Spleen (tissue), 11 donors: ENCODE data around the gene CORO6. TPM values are rescaled to one million over a fixed set of nuclear protein-coding genes. Genes with fewer than 3 reads are reported as not detected.
"Not testable (repeated sequence)": the region's sequence is repeated elsewhere in the genome, so short reads cannot be mapped to it uniquely, and the experiment has no call there.

Experiments used
- DNase-seq: peaks from one replicate; pipeline ENCODE4 v3.0.0-alpha.2; 2020
- H3K27ac ChIP-seq, 8 donors: fragments of 200-600 bp; sonication (generic) in 7 of 8; 1 replicate in 4 of 8; 2 replicates in 4 of 8; pipeline versions ENCODE4 v1.5.0 to v1.8.0; 2016 to 2021; ENCODE audit warnings: inconsistent platforms in 4 of 8, mild to moderate bottlenecking in 4 of 8, moderate library complexity in 1 of 8
- H3K27me3 ChIP-seq, 7 donors: fragments of 200-600 bp; sonication (generic) in 6 of 7; replicated peaks in 1 of 7; 1 replicate in 4 of 7; 2 replicates in 3 of 7; pipeline versions ENCODE4 v1.5.0 to v1.8.0; 2016 to 2021; ENCODE audit warnings: inconsistent platforms in 3 of 7, mild to moderate bottlenecking in 1 of 7
- H3K36me3 ChIP-seq, 6 donors: fragments of 200-600 bp; sonication (generic) in 5 of 6; 1 replicate in 4 of 6; 2 replicates in 2 of 6; pipeline versions ENCODE4 v1.5.0 to v1.8.0; 2016 to 2021; ENCODE audit warnings: inconsistent platforms in 2 of 6
- H3K4me1 ChIP-seq, 6 donors: fragments of 200-600 bp; sonication (generic) in 5 of 6; 1 replicate in 3 of 6; 2 replicates in 3 of 6; pipeline versions ENCODE4 v1.5.0 to v1.8.0; 2016 to 2021; ENCODE audit warnings: inconsistent platforms in 3 of 6
- H3K4me3 ChIP-seq, 8 donors: fragments of 200-600 bp; sonication (generic) in 7 of 8; 1 replicate in 4 of 8; 2 replicates in 4 of 8; pipeline versions ENCODE4 v1.5.0 to v1.8.0; 2016 to 2021; ENCODE audit warnings: inconsistent platforms in 4 of 8, mild to moderate bottlenecking in 4 of 8, moderate library complexity in 2 of 8
- H3K9me3 ChIP-seq, 8 donors: fragments of 200-600 bp; sonication (generic) in 7 of 8; 1 replicate in 4 of 8; 2 replicates in 4 of 8; pipeline versions ENCODE4 v1.5.0 to v1.8.0; 2016 to 2021; ENCODE audit warnings: inconsistent platforms in 4 of 8
- POLR2A ChIP-seq, 3 donors: fragments of 450-650 bp; IDR thresholded peaks; one replicate each; pipeline ENCODE4 v1.5.1; 2017; ENCODE audit warnings: antibody characterized with exemption in 3 of 3, mild to moderate bottlenecking in 1 of 3
- POLR2AphosphoS5 ChIP-seq, 3 donors: sonication (generic); formaldehyde crosslinking; IDR thresholded peaks; one replicate each; pipeline ENCODE4 v1.5.1; 2017; ENCODE audit warnings: antibody characterized with exemption in 3 of 3
- WGBS, 5 donors: extraction: QIAGEN DNeasy Blood & Tissue Kit in 3 of 5; methylation state at CpG; one replicate each; pipeline versions ENCODE4 v1.1.5 to v1.1.7; 2013 to 2018; 5-methylcytosine and 5-hydroxymethylcytosine counted together
- intact Hi-C: fragments of 100-400 bp; cut with DNase I; formaldehyde crosslinking; loops from one replicate; pipeline ENCODE4 v1.15.0; 2023; ENCODE audit warnings: low total_unique reads
- polyA plus RNA-seq, 3 donors: library from polyadenylated mRNA; stranded (reverse); fragments of 200-250 nt; gene quantifications; one replicate each; pipeline ENCODE4 v1.2.1, GENCODE V29; 2013
- total RNA-seq, 7 donors: library from RNA; depleted of rRNA in 3 of 7; stranded (reverse); fragments of >200 nt in 3 of 7; fragmentation: NEBNext Ultra II Directional in 4 of 7; extraction: Animal tissue kit (Norgen Biotek cat#: 25700) in 4 of 7; gene quantifications; one replicate each; pipeline versions ENCODE4 v1.1.0 to v1.2.1, GENCODE V29; 2016 to 2021
- TF ChIP-seq, protein P1 (sequence below), 11 experiments: fragments of 200-600 bp in 7 of 11; fragments of 450-650 bp in 4 of 11; sonication (generic) in 4 of 11; IDR thresholded peaks in 8 of 11; conservative IDR thresholded peaks in 3 of 11; 1 replicate in 7 of 11; 2 replicates in 4 of 11; pipeline versions ENCODE4 v1.4.0 to v1.8.0; 2016 to 2021; ENCODE audit warnings: antibody characterized with exemption in 11 of 11, inconsistent platforms in 4 of 11, mild to moderate bottlenecking in 1 of 11
- donor health status: healthy with polysubstance abuse.
- donor health status: DM: no; HTN: no; CAD: no; lungs with moderate emphysema.
- donor health status: DM: no; HTN: no; CAD: no.
- donor health status: Bipolar disorder and iron deficiency.
- donor health status: healthy.
- donor health status: DM: no; HTN: no; CAD: no.
- donor health status: DM: yes; HTN: yes; CAD: no.

CORO6 gene
- total and polyA plus RNA-seq, 10 donors = 0.81 to 5.1 (median 3.5) TPM

DNA sequence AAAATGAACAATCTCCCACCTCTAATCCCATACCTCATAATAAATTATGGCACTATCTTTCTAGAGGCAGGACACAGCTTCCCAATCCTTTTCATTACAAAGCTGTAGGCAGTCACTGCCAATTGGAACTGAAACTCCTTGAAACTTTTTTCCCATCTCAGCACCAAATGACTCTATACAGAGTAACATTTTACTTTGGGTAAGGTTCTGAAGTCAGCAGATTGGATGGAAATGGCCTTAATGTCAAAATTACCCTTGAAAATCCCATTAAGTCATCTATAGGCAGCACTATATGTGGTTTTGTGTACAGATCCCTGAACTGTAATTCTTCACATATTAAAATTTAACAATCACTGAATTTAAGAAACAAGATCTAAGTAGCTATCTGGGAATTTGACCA lies 30.3 kb upstream of the CORO6 start:
- Histone ChIP-seq H3K4me1 (no peaks in the 10 kb centered on the region), H3K27me3 (no peaks in the 10 kb centered on the region), H3K9me3 (no peaks in the 10 kb centered on the region), H3K36me3 (peaks cover 0 to 100% (median 61%) of the 10 kb centered on the region in 6 donors), H3K27ac (no peak overlapping the region), H3K4me3 (no peak overlapping the region)
- TF ChIP-seq POLR2A (IDR thresholded peaks at IDR 0.05) (no peak), POLR2AphosphoS5 (IDR thresholded peaks at IDR 0.05) (no peak)
- TF ChIP-seq, protein P1, sequence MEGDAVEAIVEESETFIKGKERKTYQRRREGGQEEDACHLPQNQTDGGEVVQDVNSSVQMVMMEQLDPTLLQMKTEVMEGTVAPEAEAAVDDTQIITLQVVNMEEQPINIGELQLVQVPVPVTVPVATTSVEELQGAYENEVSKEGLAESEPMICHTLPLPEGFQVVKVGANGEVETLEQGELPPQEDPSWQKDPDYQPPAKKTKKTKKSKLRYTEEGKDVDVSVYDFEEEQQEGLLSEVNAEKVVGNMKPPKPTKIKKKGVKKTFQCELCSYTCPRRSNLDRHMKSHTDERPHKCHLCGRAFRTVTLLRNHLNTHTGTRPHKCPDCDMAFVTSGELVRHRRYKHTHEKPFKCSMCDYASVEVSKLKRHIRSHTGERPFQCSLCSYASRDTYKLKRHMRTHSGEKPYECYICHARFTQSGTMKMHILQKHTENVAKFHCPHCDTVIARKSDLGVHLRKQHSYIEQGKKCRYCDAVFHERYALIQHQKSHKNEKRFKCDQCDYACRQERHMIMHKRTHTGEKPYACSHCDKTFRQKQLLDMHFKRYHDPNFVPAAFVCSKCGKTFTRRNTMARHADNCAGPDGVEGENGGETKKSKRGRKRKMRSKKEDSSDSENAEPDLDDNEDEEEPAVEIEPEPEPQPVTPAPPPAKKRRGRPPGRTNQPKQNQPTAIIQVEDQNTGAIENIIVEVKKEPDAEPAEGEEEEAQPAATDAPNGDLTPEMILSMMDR (IDR thresholded peaks at IDR 0.05 in 8 of 11, conservative IDR thresholded peaks at IDR 0.05 in 3 of 11) = no peak
- no peak for DNase-seq
- intact Hi-C loops = no loop called here

DNA sequence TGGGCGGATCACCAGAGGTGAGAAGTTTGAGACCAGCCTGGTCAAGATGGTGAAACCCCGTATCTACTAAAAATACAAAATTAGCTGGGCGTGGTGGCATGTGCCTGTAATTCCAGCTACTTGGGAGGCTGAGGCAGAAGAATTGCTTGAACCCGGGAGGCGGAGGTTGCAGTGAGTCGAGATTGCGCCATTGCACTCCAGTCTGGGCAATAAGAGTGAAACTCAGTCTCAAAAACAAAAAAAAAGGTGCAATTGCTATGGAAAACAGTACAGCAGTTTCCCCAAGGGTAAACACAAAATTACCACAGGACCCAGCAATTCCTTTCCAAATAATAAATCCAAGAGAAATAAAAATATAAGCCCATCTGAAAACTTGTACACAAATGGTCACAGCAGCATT lies 29.2 kb upstream of the CORO6 start:
- intact Hi-C loops, H3K27me3 ChIP-seq, DNase-seq, H3K9me3 ChIP-seq, H3K27ac ChIP-seq, H3K4me1 ChIP-seq, H3K4me3 ChIP-seq: not testable (repeated sequence)
- TF ChIP-seq POLR2AphosphoS5 (IDR thresholded peaks at IDR 0.05) = peak in 1 of 3 donors; percentile 10
- H3K36me3 ChIP-seq = peaks cover 0 to 100% (median 68%) of the 10 kb centered on the region in 6 donors
- WGBS, 5 donors = 95 to 99% (median 97%) methylated on average over 7 of the region's 7 CpGs

DNA sequence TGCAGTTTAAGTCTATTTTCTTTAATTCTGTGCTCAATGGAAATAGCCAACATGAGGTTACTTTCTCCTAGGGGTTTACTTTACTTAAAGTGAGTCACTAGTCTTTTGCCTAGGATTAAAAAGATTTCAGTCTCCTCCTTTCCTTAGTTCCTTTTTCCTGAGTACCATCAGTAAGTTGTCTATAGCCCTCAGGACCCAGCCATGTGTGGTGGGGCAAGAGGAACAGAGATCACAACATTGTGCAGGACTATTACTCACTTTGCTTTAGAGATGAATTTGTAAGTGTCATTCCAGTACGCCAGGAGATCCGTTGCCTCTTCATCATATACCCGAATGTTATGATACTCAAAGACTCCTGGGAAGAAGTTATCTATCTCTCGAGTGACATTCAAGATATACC lies 27.7 kb upstream of the CORO6 start:
- 82 to 91% (median 89%) methylated on average over 4 of the region's 4 CpGs for WGBS, 5 donors
- intact Hi-C loops = no loop called here
- Histone ChIP-seq H3K4me3 (no peak overlapping the region), H3K36me3 (peaks cover 0 to 100% (median 68%) of the 10 kb centered on the region in 6 donors), H3K4me1 (peaks cover 0 to 10% (median 0%) of the 10 kb centered on the region in 6 donors), H3K9me3 (no peaks in the 10 kb centered on the region), H3K27ac (no peak overlapping the region), H3K27me3 (no peaks in the 10 kb centered on the region)
- TF ChIP-seq POLR2A (IDR thresholded peaks at IDR 0.05) (no peak), POLR2AphosphoS5 (IDR thresholded peaks at IDR 0.05) (peak in 1 of 3 donors; percentile 37)
- TF ChIP-seq, protein P1 (IDR thresholded peaks at IDR 0.05 in 8 of 11, conservative IDR thresholded peaks at IDR 0.05 in 3 of 11) = no peak
- DNase-seq = no peak

DNA sequence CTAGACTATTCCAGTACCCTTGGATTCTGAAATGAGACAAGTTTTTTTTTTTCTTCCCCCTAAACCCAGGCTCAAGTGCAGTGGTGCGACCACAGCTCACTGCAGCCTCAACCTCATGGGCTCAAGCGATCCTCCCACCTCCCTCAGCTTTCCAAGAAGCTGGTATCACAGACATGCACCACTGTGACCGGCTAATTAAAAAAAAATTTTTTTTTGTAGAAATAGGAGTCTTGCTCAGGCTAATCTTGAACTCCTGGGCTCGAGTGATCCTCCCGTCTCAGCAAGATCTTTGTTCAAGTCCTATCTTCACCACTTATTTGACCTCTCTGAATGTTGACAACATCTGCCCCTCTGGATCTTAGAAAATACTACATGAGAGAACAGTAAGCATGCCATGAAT lies 26.6 kb upstream of the CORO6 start:
- WGBS, 5 donors = 96 to 98% (median 96%) methylated on average over 5 of the region's 5 CpGs
- Histone ChIP-seq H3K36me3 (peaks cover 0 to 100% (median 64%) of the 10 kb centered on the region in 6 donors), H3K27me3 (no peaks in the 10 kb centered on the region), H3K27ac (no peak overlapping the region), H3K9me3 (no peaks in the 10 kb centered on the region), H3K4me1 (peaks cover 0 to 19% (median 2%) of the 10 kb centered on the region in 6 donors), H3K4me3 (no peak overlapping the region)
- TF ChIP-seq POLR2A (IDR thresholded peaks at IDR 0.05) = no peak
- TF ChIP-seq, protein P1 (IDR thresholded peaks at IDR 0.05 in 8 of 11, conservative IDR thresholded peaks at IDR 0.05 in 3 of 11) = no peak
- no peak for TF ChIP-seq POLR2AphosphoS5 (IDR thresholded peaks at IDR 0.05)
- no peak for DNase-seq
- intact Hi-C loops = no loop called here

- no peak for DNase-seq
- no peak for TF ChIP-seq POLR2A (IDR thresholded peaks at IDR 0.05)
- 95 to 97% (median 96%) methylated on average over 5 of the region's 5 CpGs for WGBS, 5 donors
- H3K27me3 ChIP-seq = no peaks in the 10 kb centered on the region
- peaks cover 0 to 100% (median 61%) of the 10 kb centered on the region in 6 donors for H3K36me3 ChIP-seq
- peaks cover 0 to 31% (median 3%) of the 10 kb centered on the region in 6 donors for H3K4me1 ChIP-seq
- no peak overlapping the region for H3K27ac ChIP-seq
- intact Hi-C loops = no loop called here
- H3K9me3 ChIP-seq = no peaks in the 10 kb centered on the region
- H3K4me3 ChIP-seq = no peak overlapping the region
Observed at GRCh38 chr17:29648005-29648404, 25.3 kb upstream of the CORO6 start.
